Amniotic epithelial cell (primary cell): Measurements from ENCODE around the gene DNAH2.

Experiments
- DNase-seq: peaks from one replicate; pipeline ENCODE4 v3.0.0-alpha.2; 2010; ENCODE audit warnings: low read depth

Gene DNAH2

GRCh38 chr17:7727886-7728285, 10.3 kb downstream of the DNAH2 start:
- DNase-seq = no peak

DNA sequence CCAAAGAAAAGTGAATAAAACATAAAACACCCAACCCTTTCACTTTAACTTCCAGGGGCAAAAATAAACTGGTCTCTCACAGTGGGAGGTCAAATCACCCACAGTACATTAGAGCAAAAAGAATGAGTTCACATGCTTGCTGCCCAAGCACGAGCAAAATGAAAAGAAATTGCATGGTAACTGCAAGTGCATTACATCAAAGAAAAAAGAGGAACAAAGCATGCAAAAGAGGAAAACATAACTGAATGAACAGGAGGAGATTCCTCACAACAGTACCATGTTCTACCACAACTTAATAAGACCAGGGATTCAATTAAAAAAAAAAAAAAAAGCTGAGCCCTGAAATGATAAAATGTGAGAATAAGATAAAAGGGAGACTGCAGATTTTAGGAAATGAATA, 12.3 kb downstream of the DNAH2 start:
- no peak for DNase-seq

GRCh38 chr17:7732981-7733539, 15.5 kb downstream of the DNAH2 start:
- no peak for DNase-seq

GRCh38 chr17:7737601-7738000, 20.1 kb downstream of the DNAH2 start:
- DNase-seq = no peak

DNA sequence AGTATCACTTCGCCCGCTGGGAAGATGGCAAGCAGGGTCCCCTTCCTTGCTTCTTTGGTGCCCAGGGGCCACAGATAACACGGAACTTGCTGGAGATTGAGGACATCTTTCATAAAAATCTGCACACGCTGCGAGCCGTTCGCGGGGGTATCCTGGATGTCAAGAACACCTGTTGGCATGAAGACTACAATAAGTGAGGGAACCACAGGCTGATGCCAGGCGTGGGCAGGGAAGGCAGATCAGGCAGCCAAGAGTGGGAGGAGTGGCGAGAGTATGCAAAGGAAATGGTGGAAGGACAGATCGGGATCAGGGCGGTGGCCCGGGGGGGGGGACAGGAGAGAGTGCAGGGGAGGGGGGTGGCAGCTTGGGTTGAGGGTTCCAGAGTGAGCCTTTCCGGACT, 22.2 kb downstream of the DNAH2 start:
- no peak for DNase-seq

DNA sequence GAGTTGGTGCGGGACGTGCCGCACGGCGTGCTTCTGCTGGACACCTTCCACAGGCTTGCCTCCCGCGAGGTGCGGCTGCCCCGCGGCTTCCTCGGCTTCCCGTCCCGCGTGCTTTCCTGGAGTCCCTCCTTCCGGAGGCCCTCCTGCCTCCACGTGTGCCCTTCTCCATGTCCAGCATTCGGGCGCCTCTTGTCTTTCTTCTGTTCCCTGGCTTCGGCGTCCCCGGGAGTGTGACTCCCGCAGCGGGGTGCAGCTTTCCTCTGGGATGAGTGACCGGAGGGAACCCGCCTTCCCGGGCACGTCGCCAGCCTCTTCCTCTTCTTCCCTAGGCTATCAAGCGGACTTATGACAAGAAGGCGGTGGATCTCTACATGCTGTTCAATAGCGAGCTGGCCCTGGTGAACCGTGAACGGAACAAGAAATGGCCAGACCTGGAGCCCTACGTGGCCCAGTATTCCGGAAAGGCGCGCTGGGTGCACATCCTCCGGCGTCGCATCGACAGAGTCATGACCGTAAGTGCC, 23.0 kb downstream of the DNAH2 start:
- no peak for DNase-seq

DNA sequence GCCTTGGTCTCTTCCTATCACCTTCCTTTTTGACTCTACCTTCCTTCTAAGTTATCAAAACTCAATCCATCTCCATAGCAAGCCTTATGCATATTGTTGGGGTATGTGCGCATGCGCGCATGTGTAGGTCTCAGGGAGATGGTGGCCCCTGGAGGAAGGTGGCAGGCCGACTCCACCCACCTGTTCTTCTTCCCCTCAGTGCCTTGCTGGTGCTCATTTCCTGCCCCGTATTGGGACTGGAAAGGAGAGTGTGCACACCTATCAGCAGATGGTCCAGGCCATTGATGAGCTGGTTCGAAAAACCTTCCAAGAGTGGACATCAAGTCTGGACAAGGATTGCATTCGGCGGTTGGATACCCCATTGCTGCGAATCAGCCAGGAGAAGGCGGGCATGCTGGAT, 25.2 kb downstream of the DNAH2 start:
- DNase-seq = no peak

DNA sequence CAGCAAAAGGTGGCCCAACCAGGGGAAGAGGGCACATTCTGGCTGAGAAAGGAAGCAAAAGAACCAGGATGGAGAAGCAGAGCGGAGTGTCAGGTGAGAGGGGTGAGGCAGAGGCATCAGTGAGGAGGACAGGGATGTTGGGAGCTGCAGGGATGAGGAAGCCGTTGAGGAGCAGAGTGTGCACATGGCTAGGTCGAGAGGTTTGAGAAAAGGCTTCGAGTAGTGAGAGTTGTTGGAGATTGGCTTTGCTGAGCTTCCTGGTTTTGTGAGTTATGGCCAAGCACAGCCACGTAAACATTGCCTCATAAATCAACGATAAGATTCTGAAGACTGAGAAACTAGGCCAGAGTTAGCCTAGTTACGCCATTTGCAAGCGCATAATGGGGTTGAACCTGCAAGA, 26.9 kb downstream of the DNAH2 start:
- DNase-seq = peak; percentile 96

GRCh38 chr17:7745748-7746470, 28.4 kb downstream of the DNAH2 start:
- peak; percentile 98 for DNase-seq

GRCh38 chr17:7747635-7748071, 30.1 kb downstream of the DNAH2 start:
- peak; percentile 96 for DNase-seq

GRCh38 chr17:7748076-7748775, 30.7 kb downstream of the DNAH2 start:
- peak; percentile 86 for DNase-seq

DNA sequence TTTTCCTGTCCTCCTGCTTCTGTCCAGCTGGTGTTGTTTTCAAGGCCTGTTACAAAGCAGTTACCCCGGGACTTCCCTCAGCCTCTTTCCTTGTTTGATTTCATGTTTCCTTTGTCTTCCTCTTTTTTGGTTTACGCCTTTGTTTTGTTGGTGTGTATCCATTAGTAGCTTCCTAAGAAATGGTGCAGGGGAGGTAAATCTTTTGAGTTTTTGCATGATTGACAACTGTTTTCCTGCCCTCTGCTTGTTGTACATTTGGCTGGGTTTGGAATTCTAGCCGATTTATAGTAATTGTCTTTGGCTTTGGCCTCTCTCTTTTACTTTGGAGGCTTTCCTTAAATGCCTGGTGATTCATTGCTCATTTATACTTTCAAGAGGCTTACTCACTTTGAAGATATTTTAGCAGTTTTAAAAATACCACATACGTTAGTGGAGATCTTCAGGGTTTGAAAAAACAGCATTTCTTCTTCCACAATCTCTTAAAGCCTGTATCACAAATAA, 32.8 kb downstream of the DNAH2 start:
- DNase-seq = peak; percentile 89

DNA sequence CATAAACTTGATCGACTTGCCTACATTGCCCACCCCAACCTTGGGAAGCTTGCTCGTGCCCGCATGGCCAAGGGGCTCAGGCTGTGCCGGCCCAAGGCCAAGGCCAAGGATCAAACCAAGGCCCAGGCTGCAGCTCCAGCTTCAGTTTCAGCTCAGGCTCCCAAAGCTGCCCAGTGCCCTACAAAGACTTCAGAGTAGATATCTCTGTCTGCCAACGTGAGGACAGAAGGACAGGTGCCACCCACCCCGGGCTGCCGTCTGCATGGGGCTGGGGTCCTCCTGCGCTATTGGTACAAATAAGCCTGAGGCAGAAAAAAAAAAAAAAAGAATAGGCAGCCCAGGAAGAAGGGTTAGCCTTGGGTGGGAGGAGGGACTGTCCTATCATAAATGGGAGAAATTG, 37.1 kb downstream of the DNAH2 start:
- DNase-seq = no peak

DNA sequence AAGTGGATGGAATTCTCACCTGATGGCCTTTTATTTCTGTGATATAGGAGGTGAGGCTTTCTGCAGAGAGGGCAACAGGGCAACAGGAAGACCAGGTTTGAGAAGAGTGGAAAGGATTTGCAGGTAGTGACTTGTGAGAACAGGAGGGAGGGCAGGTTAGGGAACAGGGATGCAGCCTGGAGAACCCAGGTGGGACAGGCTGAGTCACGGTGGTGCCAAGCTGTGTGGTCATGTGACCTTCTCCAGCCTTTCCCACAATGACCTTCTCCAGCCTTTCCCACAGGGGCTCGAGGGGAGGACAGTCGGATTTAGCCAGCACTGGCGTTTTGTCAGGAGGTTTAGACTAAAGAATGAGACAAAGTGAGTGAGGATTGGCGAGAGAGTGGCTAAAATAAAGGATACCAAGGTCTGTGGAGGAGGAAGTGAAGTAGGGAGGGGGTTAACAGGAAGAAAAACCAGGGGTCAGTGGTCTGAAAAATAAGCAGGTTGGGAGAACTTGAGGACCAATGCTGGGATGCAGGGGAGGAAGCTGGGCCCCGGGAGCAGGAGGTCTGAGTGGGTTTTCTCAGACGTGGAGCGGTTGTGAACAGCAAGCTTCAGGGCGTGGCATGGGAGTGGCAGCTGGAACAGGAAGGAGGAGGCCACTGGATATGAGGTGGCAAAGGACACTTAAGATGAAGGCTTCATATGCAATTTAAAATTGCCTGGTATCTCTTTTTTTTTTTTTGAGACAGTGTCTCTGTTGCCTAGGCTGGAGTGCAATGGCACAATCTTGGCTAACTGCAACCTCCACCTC, 37.7 kb downstream of the DNAH2 start:
- DNase-seq = no peak

DNA sequence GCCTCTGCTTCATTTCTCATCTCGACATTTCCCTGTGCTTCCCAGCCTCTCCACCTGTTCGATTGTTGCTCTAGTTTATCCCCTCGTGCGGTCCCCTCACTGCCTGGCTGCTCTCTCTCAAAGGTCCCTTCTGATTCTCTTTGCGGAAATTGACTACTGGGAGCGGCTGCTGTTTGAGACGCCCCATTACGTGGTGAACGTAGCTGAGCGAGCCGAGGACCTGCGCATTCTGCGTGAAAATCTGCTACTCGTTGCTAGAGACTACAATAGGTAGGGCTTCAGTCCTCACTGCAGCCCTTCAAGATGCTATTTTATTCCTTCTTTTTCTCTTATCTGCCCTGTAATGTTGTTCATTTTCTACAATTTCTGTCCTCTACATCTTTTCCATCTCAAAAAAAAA, 39.4 kb downstream of the DNAH2 start:
- DNase-seq = no peak

GRCh38 chr17:7763919-7764318, 46.4 kb downstream of the DNAH2 start:
- DNase-seq = no peak

GRCh38 chr17:7767004-7767403, 49.5 kb downstream of the DNAH2 start:
- DNase-seq = no peak

- peak; percentile 94 for DNase-seq
Measured at GRCh38 chr17:7767405-7768021, 50.0 kb downstream of the DNAH2 start.

DNA sequence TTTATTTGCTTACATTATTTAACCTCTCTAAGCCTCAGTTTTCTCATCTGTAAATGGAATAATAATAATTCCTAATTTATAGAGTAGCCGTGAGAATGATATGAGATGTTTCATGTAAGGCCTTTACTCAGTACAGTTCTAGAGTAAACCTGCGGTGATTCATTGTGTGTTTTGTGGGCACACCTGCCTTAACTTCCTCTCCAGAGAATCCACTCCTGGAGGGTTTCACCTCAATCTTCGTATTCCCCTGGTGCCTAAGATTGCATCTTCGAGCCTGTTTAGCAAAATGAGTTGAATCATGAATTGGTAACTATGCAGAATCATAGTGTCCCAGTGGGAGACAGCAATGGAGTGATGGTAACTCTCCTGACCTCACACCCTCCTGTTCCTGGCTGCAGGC, 52.3 kb downstream of the DNAH2 start:
- no peak for DNase-seq

- peak; percentile 75 for DNase-seq
Measured at GRCh38 chr17:7774055-7774521, 56.5 kb downstream of the DNAH2 start.

GRCh38 chr17:7775051-7775450, 57.5 kb downstream of the DNAH2 start:
- no peak for DNase-seq

DNA sequence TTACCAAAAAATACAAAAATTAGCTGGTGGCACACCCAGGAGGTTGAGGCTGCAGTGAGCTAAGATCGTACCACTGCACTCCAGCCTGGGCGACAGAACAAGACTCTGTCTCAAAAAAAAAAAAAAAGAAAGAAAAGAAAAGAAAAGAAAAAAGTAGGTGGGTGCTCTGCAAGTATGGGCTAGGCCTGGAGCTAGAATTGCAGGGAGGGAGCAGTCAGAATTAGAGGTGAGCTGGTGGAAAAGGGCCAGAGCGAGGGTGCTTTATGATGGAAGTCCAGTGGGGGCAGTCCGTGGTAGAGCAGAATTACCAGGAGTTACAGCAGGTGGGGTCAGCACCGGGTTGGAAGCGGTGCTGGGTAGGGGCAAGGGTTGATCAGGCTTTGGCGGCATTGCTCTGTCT, 59.5 kb downstream of the DNAH2 start:
- DNase-seq = no peak
